Cardiac muscle cell (in vitro differentiated cells and primary cell): Measurements from ENCODE around the gene MEGF11. TPM values are rescaled to one million over a fixed set of nuclear protein-coding genes. Genes with fewer than 3 reads are reported as not detected.

Source experiments
- DNase-seq, 2 donors: peaks; one replicate each; pipeline versions ENCODE4 v3.0.0 to v3.0.0-alpha.2; 2010 to 2017; ENCODE audit warnings: low read depth in 1 of 2, low spot score in 1 of 2
- H3K27ac ChIP-seq: fragments of 200-600 bp; sonication (generic); 2 replicates; pipeline ENCODE4 v1.5.1; 2016
- H3K27me3 ChIP-seq: fragments of 200-600 bp; sonication (generic); 2 replicates; pipeline ENCODE4 v1.6.0; 2016; ENCODE audit warnings: control low read depth
- H3K36me3 ChIP-seq: fragments of 200-600 bp; sonication (generic); 2 replicates; pipeline ENCODE4 v1.5.1; 2016; ENCODE audit warnings: control low read depth
- H3K4me1 ChIP-seq: fragments of 200-600 bp; sonication (generic); 2 replicates; pipeline ENCODE4 v1.8.1; 2017; ENCODE audit warnings: low read depth, mild to moderate bottlenecking, mixed run types
- H3K4me3 ChIP-seq: fragments of 200-600 bp; sonication (generic); 2 replicates; pipeline ENCODE4 v1.5.1; 2016; ENCODE audit warnings: mild to moderate bottlenecking
- H3K9me3 ChIP-seq: fragments of 200-600 bp; sonication (generic); 2 replicates; pipeline ENCODE4 v1.5.1; 2017; ENCODE audit warnings: low read depth, mild to moderate bottlenecking, control low read depth
- CTCF ChIP-seq: IDR thresholded peaks from 2 replicates; pipeline ENCODE4 v1.5.1; 2012; ENCODE audit warnings: low read depth, mild to moderate bottlenecking, low read length
- polyA plus RNA-seq: library from polyadenylated mRNA; unstranded; fragments of >200 nt; fragmentation: Nextera tagmentation; extraction: Ambion mirVana; gene quantifications from 2 replicates; pipeline ENCODE4 v1.2.1, GENCODE V29; 2016
- total RNA-seq: library from RNA; depleted of rRNA; stranded (reverse); fragments of >200 nt; gene quantifications from 2 replicates; pipeline ENCODE4 v1.2.3, GENCODE V29; 2016

The MEGF11 gene
- total and polyA plus RNA-seq, 2 experiments from 2014 or later: 0.30 TPM; not detected in 1

DNA sequence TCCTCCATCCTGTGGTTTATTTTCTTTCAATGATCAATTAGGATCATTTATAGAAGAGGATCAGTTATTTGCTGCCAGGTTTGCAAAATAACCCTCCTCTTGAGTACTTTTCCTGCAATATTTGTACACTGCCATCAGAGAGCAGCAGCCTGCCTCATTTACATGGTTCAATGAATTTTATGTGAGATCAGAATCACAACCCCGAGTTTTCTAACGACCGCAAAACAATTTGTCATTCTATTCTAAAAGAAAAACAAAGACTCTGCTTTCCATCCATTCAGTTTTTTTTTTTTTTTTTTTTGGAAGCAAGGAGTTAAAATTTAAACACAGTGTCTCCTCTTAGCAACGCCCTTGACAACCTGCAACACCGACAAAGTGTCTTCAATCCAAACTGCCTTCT is 237.4 kb downstream of the MEGF11 start:
- TF ChIP-seq CTCF: no peak
- Histone ChIP-seq H3K4me1 (peaks cover 6% of the 10 kb centered on the region), H3K36me3 (no peaks in the 10 kb centered on the region), H3K4me3 (no peak overlapping the region), H3K9me3 (no peaks in the 10 kb centered on the region), H3K27ac (no peak overlapping the region), H3K27me3 (no peaks in the 10 kb centered on the region)
- DNase-seq: no peak

- no peaks in the 10 kb centered on the region for H3K27me3 ChIP-seq
- H3K4me1 ChIP-seq: peaks cover 6% of the 10 kb centered on the region
- H3K36me3 ChIP-seq: no peaks in the 10 kb centered on the region
- no peak for TF ChIP-seq CTCF
- H3K4me3 ChIP-seq: no peak overlapping the region
- H3K9me3 ChIP-seq: no peaks in the 10 kb centered on the region
- H3K27ac ChIP-seq: no peak overlapping the region
- DNase-seq: no peak
These were observed 238.8 kb downstream of the MEGF11 start for GRCh38 chr15:66014635-66015182.

- H3K4me3 ChIP-seq: no peak overlapping the region
These were observed 239.5 kb downstream of the MEGF11 start for GRCh38 chr15:66014022-66014421.

GRCh38 chr15:66008940-66009562 is 244.5 kb downstream of the MEGF11 start:
- H3K9me3 ChIP-seq: no peaks in the 10 kb centered on the region
- no peaks in the 10 kb centered on the region for H3K27me3 ChIP-seq
- peak in 1 of 2 donors; percentile 10 for DNase-seq
- H3K36me3 ChIP-seq: no peaks in the 10 kb centered on the region
- TF ChIP-seq CTCF: no peak
- H3K27ac ChIP-seq: no peak overlapping the region
- no peak overlapping the region for H3K4me3 ChIP-seq
- H3K4me1 ChIP-seq: no peaks in the 10 kb centered on the region

More at GRCh38 chr15:66014022-66014421, 239.5 kb downstream of the MEGF11 start:
- Histone ChIP-seq H3K27ac (no peak overlapping the region), H3K36me3 (no peaks in the 10 kb centered on the region), H3K9me3 (no peaks in the 10 kb centered on the region), H3K27me3 (no peaks in the 10 kb centered on the region), H3K4me1 (peaks cover 3% of the 10 kb centered on the region)
- DNase-seq: no peak
- TF ChIP-seq CTCF: no peak

DNA sequence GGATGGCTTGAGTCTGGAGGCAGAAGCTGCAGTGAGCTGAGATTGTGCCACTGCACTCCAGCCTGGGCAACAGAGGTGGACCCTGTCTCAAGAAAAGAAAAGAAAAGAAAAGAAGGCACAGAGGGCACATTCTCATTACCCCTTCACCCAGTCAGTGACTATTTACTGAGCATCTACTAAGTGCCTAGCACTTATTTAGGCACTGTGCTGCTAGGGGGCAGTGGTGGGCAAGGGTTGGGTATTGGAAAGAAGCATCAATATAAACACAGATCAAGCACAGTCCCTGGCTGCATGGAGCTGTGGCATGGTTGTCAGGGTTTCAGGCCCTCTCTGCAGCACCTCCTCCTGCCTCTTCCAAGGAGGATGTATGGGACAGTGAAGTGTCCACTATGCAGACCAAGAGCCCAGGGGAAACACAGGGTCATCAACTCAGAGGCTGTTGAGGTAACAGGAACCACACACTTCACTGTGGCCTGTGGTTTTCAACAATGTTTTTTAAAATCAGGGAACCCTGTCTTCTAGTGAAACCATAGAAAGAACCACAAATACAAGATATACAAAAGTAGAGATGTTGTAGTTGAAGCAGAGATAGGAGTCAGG is 245.8 kb downstream of the MEGF11 start:
- Histone ChIP-seq H3K4me1 (no peaks in the 10 kb centered on the region), H3K36me3 (no peaks in the 10 kb centered on the region), H3K27me3 (no peaks in the 10 kb centered on the region), H3K27ac (no peak overlapping the region), H3K9me3 (no peaks in the 10 kb centered on the region), H3K4me3 (no peak overlapping the region)
- no peak for TF ChIP-seq CTCF
- no peak for DNase-seq
